ENCODE data around the gene ZNF316. TPM values are rescaled to one million over a fixed set of nuclear protein-coding genes. Genes with fewer than 3 reads are reported as not detected.

ZNF316 gene
- total and polyA plus RNA-seq, 10 of the 15 experiments (the other 5 are each of a cell fraction or from before 2014, with no cell fraction given), result 0.03 to 28.9 (median 5.7) TPM

GRCh38 chr7:6656413-6656812 lies 19.3 kb downstream of the ZNF316 start:
- POLR2A ChIA-PET, result no interaction called here
- TF ChIP-seq EGR1 (IDR thresholded peaks at IDR 0.05; ENCODE audit: borderline replicate concordance in 1 of 2, low read depth in 2 of 2, low read length in 2 of 2) (no peak), KAT2A (conservative IDR thresholded peaks at IDR 0.05; ENCODE audit: control insufficient read depth, low read depth, low read length) (no peak), EZH2 (IDR thresholded peaks at IDR 0.05; ENCODE audit: borderline replicate concordance, control insufficient read depth, low read depth, low read length) (no peak), ZNF592 (IDR thresholded peaks at IDR 0.05) (no peak), ZBTB33 (IDR thresholded peaks at IDR 0.05) (no peak), ZNF622 (IDR thresholded peaks at IDR 0.05) (no peak), BCLAF1 (IDR thresholded peaks at IDR 0.05) (no peak), MTA2 (IDR thresholded peaks at IDR 0.05; ENCODE audit: low read depth) (no peak), RCOR1 (conservative IDR thresholded peaks at IDR 0.05; ENCODE audit: low read depth, low read length) (no peak), JUNB (IDR thresholded peaks at IDR 0.05) (no peak), BCL11A (IDR thresholded peaks at IDR 0.05; ENCODE audit: low read depth, low read length) (no peak), TARDBP (IDR thresholded peaks at IDR 0.05; ENCODE audit: borderline replicate concordance) (no peak), RUNX3 (IDR thresholded peaks at IDR 0.05; ENCODE audit: low read length) (no peak), CEBPB (IDR thresholded peaks at IDR 0.05; ENCODE audit: borderline replicate concordance in 1 of 2, low read depth in 2 of 2, low read length in 2 of 2) (no peak)

More at GRCh38 chr7:6656413-6656812, 19.3 kb downstream of the ZNF316 start:
- H2AFZ ChIP-seq (ENCODE audit: control insufficient read depth, low read depth, low read length), result no peak overlapping the region
- no peaks in the 10 kb centered on the region for H4K20me1 ChIP-seq (ENCODE audit: control insufficient read depth, insufficient read depth)
- H3K27ac ChIP-seq (ENCODE audit: control insufficient read depth, insufficient read depth), result no peak overlapping the region
- RAD21 ChIA-PET (ENCODE audit: unreplicated experiment), result no interaction called here
- H3K9ac ChIP-seq (ENCODE audit: control insufficient read depth, insufficient read depth, low read length), result no peak overlapping the region
- H3K4me2 ChIP-seq (ENCODE audit: control insufficient read depth, insufficient read depth), result no peak overlapping the region
- no peaks in the 10 kb centered on the region for H3K27me3 ChIP-seq (replicated peaks in 1 of 2; ENCODE audit: control insufficient read depth in 2 of 2, insufficient read depth in 2 of 2, low read length in 1 of 2)
- peaks cover 6 to 17% of the 10 kb centered on the region in 2 experiments for H3K36me3 ChIP-seq (ENCODE audit: control insufficient read depth in 2 of 2, insufficient read depth in 2 of 2, low read length in 1 of 2)
- CTCF ChIA-PET, result no interaction called here
- no peak for FAIRE-seq
- over 99% methylated on average over 9 of the region's 9 CpGs for WGBS (ENCODE audit: insufficient coverage, insufficient replicate concordance, low lambda C conversion rate, missing lambda C conversion rate)
- SMC1A ChIA-PET (ENCODE audit: uncharacterized antibody, unreplicated experiment), result no interaction called here
- no peak for ATAC-seq
- no TSS peak for BruUV-seq (replicated peaks)
- peaks cover 7% of the 10 kb centered on the region; the same call in 2 of the 3 replicates for H3K9me3 ChIP-seq (replicated peaks; ENCODE audit: control insufficient read depth, insufficient read depth, low read length)
- H3K4me3 ChIP-seq, result no peak overlapping the region
- H3K79me2 ChIP-seq (ENCODE audit: control insufficient read depth, insufficient read depth, low read length), result no peaks in the 10 kb centered on the region
- H3K4me1 ChIP-seq (ENCODE audit: control insufficient read depth, insufficient read depth, low read length), result no peaks in the 10 kb centered on the region
- in situ Hi-C loops (cut with MboI) (no loop called here), intact Hi-C loops (cut with micrococcal nuclease; ENCODE audit: unreplicated experiment) (no loop called here)
- no peak for DNase-seq (ENCODE audit: low read depth, low spot score)
